DMS153 treated with DMSO at 0.1 percent for 48 hours (cell line): ENCODE measurements around the gene REPS1.
"Not testable (repeated sequence)": the region's sequence is repeated elsewhere in the genome, so short reads cannot be mapped to it uniquely, and the experiment has no call there.

Experiments
- DNase-seq: peaks from one replicate; lab custom pipeline; 2025; ENCODE audit not compliant: unreplicated experiment; lab: John Stamatoyannopoulos, UW

REPS1 gene

GRCh38 chr6:138987643-138988468, at the start of gene REPS1:
Gene REPS1, minus strand, starts transcription at chr6:138988253. Its CDS starts 571 bp downstream, at chr6:138987682.
- no peak for DNase-seq

GRCh38 chr6:139037490-139037889, 49.4 kb upstream of the REPS1 start:
- DNase-seq, result no peak

GRCh38 chr6:139030228-139030963, 42.3 kb upstream of the REPS1 start:
- DNase-seq, result no peak

GRCh38 chr6:139029470-139030227, 41.6 kb upstream of the REPS1 start:
- no peak for DNase-seq

GRCh38 chr6:139028658-139029469, 40.8 kb upstream of the REPS1 start, which contains the start of gene ABRACL:
Gene ABRACL, plus strand, starts transcription at chr6:139028745. Its CDS starts 5,416 bp downstream, at chr6:139034161.
- DNase-seq, result peak; percentile 53

GRCh38 chr6:139028215-139028657, 40.2 kb upstream of the REPS1 start:
- DNase-seq, result no peak

- peak; percentile 80 for DNase-seq
Measured at GRCh38 chr6:139027620-139028182, 39.6 kb upstream of the REPS1 start.

GRCh38 chr6:139025416-139025815, 37.4 kb upstream of the REPS1 start:
- not testable (repeated sequence) for DNase-seq

- no peak for DNase-seq
Measured at GRCh38 chr6:139020689-139021088, 32.6 kb upstream of the REPS1 start.

- no peak for DNase-seq
Measured at GRCh38 chr6:139019722-139020121, 31.7 kb upstream of the REPS1 start.

- DNase-seq, result no peak
Measured at GRCh38 chr6:139017227-139017626, 29.2 kb upstream of the REPS1 start.

- DNase-seq, result no peak
Measured at GRCh38 chr6:139016337-139017213, 28.5 kb upstream of the REPS1 start.

GRCh38 chr6:139014945-139015344, 26.9 kb upstream of the REPS1 start:
- no peak for DNase-seq

- DNase-seq, result no peak
Measured at GRCh38 chr6:139013185-139013800, 25.2 kb upstream of the REPS1 start.

- DNase-seq, result no peak
Measured at GRCh38 chr6:139011980-139012379, 23.9 kb upstream of the REPS1 start.

- no peak for DNase-seq
Measured at GRCh38 chr6:139010674-139011073, 22.6 kb upstream of the REPS1 start.

GRCh38 chr6:139008117-139008516, 20.1 kb upstream of the REPS1 start:
- DNase-seq, result no peak

GRCh38 chr6:139007428-139007827, 19.4 kb upstream of the REPS1 start:
- no peak for DNase-seq

GRCh38 chr6:139006477-139006876, 18.4 kb upstream of the REPS1 start:
- no peak for DNase-seq
